Endothelial cell (in vitro differentiated cells): Measurements from ENCODE around the gene MRPS14. TPM values are rescaled to one million over a fixed set of nuclear protein-coding genes. Genes with fewer than 3 reads are reported as not detected.

Experiments used
- DNase-seq: peaks from one replicate; pipeline ENCODE4 v3.0.0; 2021; ENCODE audit warnings: low spot score
- H3K27ac Mint-ChIP-seq: one replicate; pipeline ENCODE4 v1.8.0; 2021; ENCODE audit warnings: mixed read lengths, inconsistent platforms; ENCODE audit not compliant: unreplicated experiment
- H3K27me3 Mint-ChIP-seq: one replicate; pipeline ENCODE4 v1.8.0; 2021; ENCODE audit warnings: mild to moderate bottlenecking, moderate library complexity, mixed read lengths, inconsistent platforms; ENCODE audit not compliant: unreplicated experiment
- H3K36me3 Mint-ChIP-seq: one replicate; pipeline ENCODE4 v1.8.0; 2021; ENCODE audit warnings: mild to moderate bottlenecking, low read depth, mixed read lengths, inconsistent platforms; ENCODE audit not compliant: unreplicated experiment
- H3K4me1 Mint-ChIP-seq: one replicate; pipeline ENCODE4 v1.8.0; 2021; ENCODE audit warnings: mild to moderate bottlenecking, mixed read lengths, inconsistent platforms; ENCODE audit not compliant: unreplicated experiment
- H3K4me3 Mint-ChIP-seq: one replicate; pipeline ENCODE4 v1.8.0; 2021; ENCODE audit warnings: mild to moderate bottlenecking, mixed read lengths, inconsistent platforms; ENCODE audit not compliant: unreplicated experiment
- H3K9me3 Mint-ChIP-seq: one replicate; pipeline ENCODE4 v1.8.0; 2021; ENCODE audit warnings: mixed read lengths, inconsistent platforms; ENCODE audit not compliant: unreplicated experiment
- total RNA-seq: library from RNA; stranded (reverse); fragmentation: NEBNext Ultra II Directional; extraction: Animal tissue kit (Norgen Biotek cat#: 25700); gene quantifications from one replicate; pipeline ENCODE4 v1.2.1, GENCODE V29; 2021; ENCODE audit not compliant: unreplicated experiment
- TF ChIP-seq, protein P1 (sequence below): fragments of 200-600 bp; sonication (generic); IDR thresholded peaks from one replicate; pipeline ENCODE4 v1.5.0; 2021; ENCODE audit warnings: antibody characterized with exemption; ENCODE audit not compliant: unreplicated experiment

Gene MRPS14
- total RNA-seq, 1 donor from 2014 or later = 41.5 TPM

GRCh38 chr1:174965362-174966007 lies 57.7 kb downstream of the MRPS14 start:
- peaks cover 40% of the 10 kb centered on the region for H3K4me1 Mint-ChIP-seq
- DNase-seq = no peak
- H3K9me3 Mint-ChIP-seq = no peaks in the 10 kb centered on the region
- H3K4me3 Mint-ChIP-seq = no peak overlapping the region
- TF ChIP-seq, protein P1, sequence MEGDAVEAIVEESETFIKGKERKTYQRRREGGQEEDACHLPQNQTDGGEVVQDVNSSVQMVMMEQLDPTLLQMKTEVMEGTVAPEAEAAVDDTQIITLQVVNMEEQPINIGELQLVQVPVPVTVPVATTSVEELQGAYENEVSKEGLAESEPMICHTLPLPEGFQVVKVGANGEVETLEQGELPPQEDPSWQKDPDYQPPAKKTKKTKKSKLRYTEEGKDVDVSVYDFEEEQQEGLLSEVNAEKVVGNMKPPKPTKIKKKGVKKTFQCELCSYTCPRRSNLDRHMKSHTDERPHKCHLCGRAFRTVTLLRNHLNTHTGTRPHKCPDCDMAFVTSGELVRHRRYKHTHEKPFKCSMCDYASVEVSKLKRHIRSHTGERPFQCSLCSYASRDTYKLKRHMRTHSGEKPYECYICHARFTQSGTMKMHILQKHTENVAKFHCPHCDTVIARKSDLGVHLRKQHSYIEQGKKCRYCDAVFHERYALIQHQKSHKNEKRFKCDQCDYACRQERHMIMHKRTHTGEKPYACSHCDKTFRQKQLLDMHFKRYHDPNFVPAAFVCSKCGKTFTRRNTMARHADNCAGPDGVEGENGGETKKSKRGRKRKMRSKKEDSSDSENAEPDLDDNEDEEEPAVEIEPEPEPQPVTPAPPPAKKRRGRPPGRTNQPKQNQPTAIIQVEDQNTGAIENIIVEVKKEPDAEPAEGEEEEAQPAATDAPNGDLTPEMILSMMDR = no peak
- H3K27ac Mint-ChIP-seq = no peak overlapping the region
- peaks cover 1% of the 10 kb centered on the region for H3K27me3 Mint-ChIP-seq
- no peaks in the 10 kb centered on the region for H3K36me3 Mint-ChIP-seq

GRCh38 chr1:174964972-174965361 lies 58.3 kb downstream of the MRPS14 start:
- Mint-ChIP-seq H3K27ac (no peak overlapping the region), H3K4me3 (no peak overlapping the region), H3K36me3 (no peaks in the 10 kb centered on the region), H3K9me3 (no peaks in the 10 kb centered on the region), H3K4me1 (peaks cover 40% of the 10 kb centered on the region), H3K27me3 (peaks cover 1% of the 10 kb centered on the region)
- TF ChIP-seq, protein P1 = no peak
- DNase-seq = no peak

GRCh38 chr1:174964261-174964971 lies 58.8 kb downstream of the MRPS14 start:
- Mint-ChIP-seq H3K36me3 (no peaks in the 10 kb centered on the region), H3K4me3 (no peak overlapping the region), H3K4me1 (peaks cover 40% of the 10 kb centered on the region), H3K27ac (no peak overlapping the region), H3K9me3 (no peaks in the 10 kb centered on the region), H3K27me3 (peaks cover 1% of the 10 kb centered on the region)
- DNase-seq = no peak
- TF ChIP-seq, protein P1 = no peak

DNA sequence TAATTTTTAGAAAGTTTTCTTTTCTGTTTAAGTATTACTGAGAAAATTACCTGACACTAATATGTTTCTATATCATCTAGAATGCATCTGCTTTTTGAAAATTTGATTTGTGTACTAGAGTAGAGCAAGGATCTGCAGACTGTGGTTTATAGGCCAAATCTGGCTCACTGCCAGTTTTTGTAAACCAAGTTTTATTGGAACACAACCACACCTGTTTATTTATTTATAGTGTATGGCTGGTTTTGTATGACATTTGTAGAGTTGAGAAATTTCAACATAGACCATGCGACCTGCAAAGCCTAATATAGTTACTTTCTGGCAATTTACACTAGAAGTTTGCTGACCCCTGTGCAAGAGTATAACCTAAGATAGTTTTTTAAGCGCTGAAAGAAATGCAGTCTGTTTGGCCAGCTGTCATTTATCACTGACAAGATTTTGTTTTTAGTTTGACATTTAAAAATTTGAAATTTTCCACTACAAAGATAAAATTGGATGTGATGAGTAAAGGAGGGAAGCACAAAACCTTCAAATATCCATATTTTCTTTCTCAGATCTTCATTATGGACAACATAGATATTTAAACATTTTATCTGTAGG lies 59.6 kb downstream of the MRPS14 start:
- peaks cover 33% of the 10 kb centered on the region for H3K4me1 Mint-ChIP-seq
- no peak overlapping the region for H3K4me3 Mint-ChIP-seq
- TF ChIP-seq, protein P1 = no peak
- H3K36me3 Mint-ChIP-seq = no peaks in the 10 kb centered on the region
- H3K27me3 Mint-ChIP-seq = peaks cover 1% of the 10 kb centered on the region
- no peaks in the 10 kb centered on the region for H3K9me3 Mint-ChIP-seq
- no peak for DNase-seq
- no peak overlapping the region for H3K27ac Mint-ChIP-seq

Other genes with a start within 250 kb of the MRPS14 start
- gene CACYBP, start 23.5 kb downstream of the MRPS14 start, total RNA-seq = 95.0 TPM
- 4.1 TPM for gene TNN, start 44.4 kb upstream of the MRPS14 start, total RNA-seq
- gene KIAA0040, start 169.4 kb upstream of the MRPS14 start, total RNA-seq = 4.1 TPM